ENCODE results near the gene ZCCHC14. TPM values are rescaled to one million over a fixed set of nuclear protein-coding genes. Genes with fewer than 3 reads are reported as not detected.

The ZCCHC14 gene
- total and polyA plus RNA-seq, 2 experiments from 2014 or later, result 2.7 to 6.3 TPM

GRCh38 chr16:87376660-87377059 is 116.2 kb downstream of the ZCCHC14 start:
- H3F3A ChIP-seq (ENCODE audit: insufficient read depth), result peaks cover 16% of the 10 kb centered on the region
- H3K27ac ChIP-seq, result peak overlapping the region; percentile 61; the same call in 1 of the 2 replicates
- H3K4me2 ChIP-seq (ENCODE audit: unreplicated experiment), result no peak overlapping the region
- no peaks in the 10 kb centered on the region for H3K9me2 ChIP-seq (ENCODE audit: insufficient read depth)
- peaks cover 28% of the 10 kb centered on the region for H3K4me1 ChIP-seq (ENCODE audit: insufficient read depth)
- TF ChIP-seq EZH2 (IDR thresholded peaks at IDR 0.05; ENCODE audit: insufficient read depth, poor library complexity, severe bottlenecking) (no peak), EZH2phosphoT487 (IDR thresholded peaks at IDR 0.05; ENCODE audit: insufficient read depth, low read depth) (no peak)
- no peaks in the 10 kb centered on the region for H3K9me3 ChIP-seq (ENCODE audit: low read depth)
- no peak for DNase-seq
- peaks cover 100% of the 10 kb centered on the region for H3K79me2 ChIP-seq (ENCODE audit: insufficient read depth)
- H3K9ac ChIP-seq, result no peak overlapping the region
- H3K27me3 ChIP-seq (replicated peaks; ENCODE audit: insufficient read depth), result no peaks in the 10 kb centered on the region
- 89 to 95% methylated on average over 6 of the region's 6 CpGs for WGBS, 2 experiments (ENCODE audit: low coverage in 1 of 2, low lambda C conversion rate in 2 of 2, missing lambda C conversion rate in 2 of 2)
- no peak overlapping the region for H2AFZ ChIP-seq
- H3K4me3 ChIP-seq, result no peak overlapping the region
- in situ Hi-C loops (cut with MboI), result no loop called here
- no peaks in the 10 kb centered on the region for H3K36me3 ChIP-seq (ENCODE audit: low read depth)
- H4K20me1 ChIP-seq (ENCODE audit: insufficient read depth), result no peaks in the 10 kb centered on the region; the same call in 1 of the 2 replicates

GRCh38 chr16:87375426-87376135 is 117.2 kb downstream of the ZCCHC14 start:
- Histone ChIP-seq H2AFZ (no peak overlapping the region), H3K27ac (peak overlapping the region; percentile 61), H4K20me1 (ENCODE audit: insufficient read depth) (no peaks in the 10 kb centered on the region; the same call in 1 of the 2 replicates)

GRCh38 chr16:87374313-87374712 is 118.5 kb downstream of the ZCCHC14 start:
- no peak for TF ChIP-seq EZH2 (IDR thresholded peaks at IDR 0.05; ENCODE audit: insufficient read depth, poor library complexity, severe bottlenecking)
- no peak for TF ChIP-seq EZH2phosphoT487 (IDR thresholded peaks at IDR 0.05; ENCODE audit: insufficient read depth, low read depth)
- in situ Hi-C loops (cut with MboI), result no loop called here
- H3K4me2 ChIP-seq (ENCODE audit: unreplicated experiment), result no peak overlapping the region
- no peak for DNase-seq
- no peaks in the 10 kb centered on the region for H3K9me3 ChIP-seq (ENCODE audit: low read depth)
- H2AFZ ChIP-seq, result no peak overlapping the region
- H3K4me1 ChIP-seq (ENCODE audit: insufficient read depth), result peaks cover 15% of the 10 kb centered on the region
- no peaks in the 10 kb centered on the region for H3K27me3 ChIP-seq (replicated peaks; ENCODE audit: insufficient read depth)
- H3K79me2 ChIP-seq (ENCODE audit: insufficient read depth), result peaks cover 100% of the 10 kb centered on the region
- H3K9ac ChIP-seq, result no peak overlapping the region
- no peak overlapping the region for H3K4me3 ChIP-seq
- 0 out of 2 replicates have a peak, but pooled peaks cover 4% of the 10 kb centered on the region for H3F3A ChIP-seq (ENCODE audit: insufficient read depth)
- H4K20me1 ChIP-seq (ENCODE audit: insufficient read depth), result no peaks in the 10 kb centered on the region
- WGBS, 2 experiments (ENCODE audit: low coverage in 1 of 2, low lambda C conversion rate in 2 of 2, missing lambda C conversion rate in 2 of 2), result 96 to 98% methylated on average over 13 of the region's 13 CpGs
- no peaks in the 10 kb centered on the region for H3K9me2 ChIP-seq (ENCODE audit: insufficient read depth)
- no peaks in the 10 kb centered on the region for H3K36me3 ChIP-seq (ENCODE audit: low read depth)
- H3K27ac ChIP-seq, result no peak overlapping the region

More at GRCh38 chr16:87375426-87376135, 117.2 kb downstream of the ZCCHC14 start:
- in situ Hi-C loops (cut with MboI), result no loop called here
- Histone ChIP-seq H3K9ac (peak overlapping the region; percentile 64), H3K9me3 (ENCODE audit: low read depth) (no peaks in the 10 kb centered on the region), H3K4me1 (ENCODE audit: insufficient read depth) (peaks cover 18% of the 10 kb centered on the region), H3K9me2 (ENCODE audit: insufficient read depth) (no peaks in the 10 kb centered on the region), H3K27me3 (replicated peaks; ENCODE audit: insufficient read depth) (no peaks in the 10 kb centered on the region), H3K4me3 (peak overlapping the region; percentile 24; the same call in 1 of the 2 replicates), H3K4me2 (ENCODE audit: unreplicated experiment) (peak overlapping the region; percentile 69), H3K79me2 (ENCODE audit: insufficient read depth) (peaks cover 100% of the 10 kb centered on the region), H3F3A (ENCODE audit: insufficient read depth) (peaks cover 7% of the 10 kb centered on the region), H3K36me3 (ENCODE audit: low read depth) (no peaks in the 10 kb centered on the region)
- WGBS, 2 experiments (ENCODE audit: low coverage in 1 of 2, low lambda C conversion rate in 2 of 2, missing lambda C conversion rate in 2 of 2), result 57% methylated on average over 8 to 9 of the region's 9 CpGs
- peak; percentile 71 for DNase-seq
- no peak for TF ChIP-seq EZH2phosphoT487 (IDR thresholded peaks at IDR 0.05; ENCODE audit: insufficient read depth, low read depth)
- TF ChIP-seq EZH2 (IDR thresholded peaks at IDR 0.05; ENCODE audit: insufficient read depth, poor library complexity, severe bottlenecking), result no peak

GRCh38 chr16:87372305-87372704 is 120.5 kb downstream of the ZCCHC14 start:
- TF ChIP-seq EZH2 (IDR thresholded peaks at IDR 0.05; ENCODE audit: insufficient read depth, poor library complexity, severe bottlenecking) (no peak), EZH2phosphoT487 (IDR thresholded peaks at IDR 0.05; ENCODE audit: insufficient read depth, low read depth) (no peak)
- Histone ChIP-seq H2AFZ (no peak overlapping the region), H3F3A (ENCODE audit: insufficient read depth) (0 out of 2 replicates have a peak, but pooled peaks cover 4% of the 10 kb centered on the region), H3K27ac (no peak overlapping the region), H3K27me3 (replicated peaks; ENCODE audit: insufficient read depth) (no peaks in the 10 kb centered on the region), H4K20me1 (ENCODE audit: insufficient read depth) (no peaks in the 10 kb centered on the region), H3K4me1 (ENCODE audit: insufficient read depth) (peaks cover 15% of the 10 kb centered on the region), H3K9me3 (ENCODE audit: low read depth) (no peaks in the 10 kb centered on the region), H3K36me3 (ENCODE audit: low read depth) (no peaks in the 10 kb centered on the region), H3K4me2 (ENCODE audit: unreplicated experiment) (no peak overlapping the region), H3K79me2 (ENCODE audit: insufficient read depth) (peaks cover 100% of the 10 kb centered on the region), H3K4me3 (no peak overlapping the region), H3K9ac (no peak overlapping the region), H3K9me2 (ENCODE audit: insufficient read depth) (no peaks in the 10 kb centered on the region)
- in situ Hi-C loops (cut with MboI), result no loop called here
- no peak for DNase-seq
- WGBS, 2 experiments (ENCODE audit: low coverage in 1 of 2, low lambda C conversion rate in 2 of 2, missing lambda C conversion rate in 2 of 2), result 79 to 92% methylated on average over 4 of the region's 4 CpGs
